Heart right ventricle (tissue), 16 donors: ENCODE results near the gene CASR. TPM values are rescaled to one million over a fixed set of nuclear protein-coding genes. Genes with fewer than 3 reads are reported as not detected.
"Not testable (repeated sequence)": the region's sequence is repeated elsewhere in the genome, so short reads cannot be mapped to it uniquely, and the experiment has no call there.

Experiments used
- ATAC-seq, 8 donors: fragments of 200-7000 bp; cut with Tn5 transposase; one replicate each; pipeline ENCODE4 v1.9.1; 2020; ENCODE audit warnings: mild to moderate bottlenecking in 8 of 8, moderate library complexity in 8 of 8, moderate number of reproducible peaks in 1 of 8
- DNase-seq, 2 donors: peaks; one replicate each; pipeline ENCODE4 v3.0.0-alpha.2; 2020
- H3K27ac ChIP-seq, 10 donors: fragments of 200-600 bp; sonication (generic) in 2 of 10; one replicate each; pipeline versions ENCODE4 v1.5.0 to v1.8.0; 2020 to 2022; ENCODE audit warnings: mild to moderate bottlenecking in 3 of 10
- H3K27me3 ChIP-seq, 7 donors: fragments of 200-600 bp; one replicate each; pipeline ENCODE4 v1.8.0; 2021 to 2022; ENCODE audit warnings: mild to moderate bottlenecking in 2 of 7
- H3K36me3 ChIP-seq, 9 donors: fragments of 200-600 bp; sonication (generic) in 1 of 9; one replicate each; pipeline versions ENCODE4 v1.5.0 to v1.8.0; 2020 to 2022; ENCODE audit warnings: mild to moderate bottlenecking in 2 of 9
- H3K4me1 ChIP-seq, 9 donors: fragments of 200-600 bp; sonication (generic) in 1 of 9; one replicate each; pipeline versions ENCODE4 v1.5.0 to v1.8.0; 2020 to 2022; ENCODE audit warnings: mild to moderate bottlenecking in 4 of 9
- H3K4me3 ChIP-seq, 10 donors: fragments of 200-600 bp; sonication (generic) in 2 of 10; one replicate each; pipeline versions ENCODE4 v1.5.0 to v1.8.0; 2020 to 2022; ENCODE audit warnings: mild to moderate bottlenecking in 7 of 10, moderate library complexity in 2 of 10
- H3K9me3 ChIP-seq, 11 donors: fragments of 200-600 bp in 10 of 11; sonication (generic) in 2 of 11; one replicate each; pipeline versions ENCODE4 v1.5.0 to v1.8.0; 2013 to 2022; ENCODE audit warnings: mild to moderate bottlenecking in 2 of 11, control low read depth in 1 of 11, moderate library complexity in 1 of 11
- CTCF ChIP-seq, 9 donors: fragments of 200-600 bp; sonication (generic) in 2 of 9; IDR thresholded peaks; one replicate each; pipeline versions ENCODE4 v1.5.0 to v1.8.0; 2021 to 2022; ENCODE audit warnings: antibody characterized with exemption in 9 of 9, mild to moderate bottlenecking in 5 of 9, moderate library complexity in 1 of 9
- whole genome bisulfite sequencing, 2 donors: extraction: QIAGEN DNeasy Blood & Tissue Kit; methylation state at CpG; one replicate each; pipeline ENCODE4 v1.1.7; 2013; ENCODE audit warnings: inconsistent platforms in 1 of 2; 5-methylcytosine and 5-hydroxymethylcytosine counted together
- intact Hi-C, 10 donors: fragments of 100-400 bp; cut with DNase I; formaldehyde crosslinking; loops; one replicate each; pipeline versions ENCODE4 v1.11.1 to v1.14.2; 2022
- polyA plus RNA-seq, 2 donors: library from polyadenylated mRNA; stranded (reverse); fragments of 200-250 nt; gene quantifications; one replicate each; pipeline ENCODE4 v1.2.3, GENCODE V29; 2013
- total RNA-seq, 10 donors: library from RNA; stranded (reverse); fragmentation: NEBNext Ultra II Directional in 3 of 10; extraction: Animal tissue kit (Norgen Biotek cat#: 25700) in 3 of 10; gene quantifications; one replicate each; pipeline versions ENCODE4 v1.2.1 to v1.2.4, GENCODE V29; 2021 to 2023
- donor health status: Arrhythmogenic right ventricular cardiomyopathy.
- donor health status: ischemic (EF 13 %, LVEDD 7.1; RV severe dilation, severe dysfunction).
- donor health status: healthy with polysubstance abuse.
- donor health status: DM: no; HTN: yes; CAD: no.
- donor health status: DM: no; HTN: no; CAD: no.
- donor health status: ischemic (EF 25% LVEDD 6.9; RV normal size, moderate dysfunction).
- donor health status: ischemic (EF 25% LVEDD 5.7; RV mildly dilated, moderate dysfunction).
- donor health status: healthy.
- donor health status: DM: yes; HTN: yes; CAD: no.
- donor health status: Ischemic cardiomyopathy.
- donor health status: ischemic (EF 35%, LVEDD 5.7; RV mildly dilated, moderate dysfunction).
- donor health status: nonischemic (EF 11% LVEDD 7.7; RV severe dilation, severe dysfunction).
- donor health status: DM: yes; HTN: yes; CAD: no.
- donor health status: PGD.
- donor health status: ischemic (EF 29% LVEDD 5.4; RV normal size, mild dysfunction).
- donor health status: nonischemic (EF 23%, LVEDD 6.1; RV moderate dilation, normal function).

Gene CASR
- total and polyA plus RNA-seq, 12 donors = not detected

- no peak overlapping the region for H3K4me3 ChIP-seq
- peaks cover 0 to 3% (median 0%) of the 10 kb centered on the region in 7 donors for H3K27me3 ChIP-seq
- intact Hi-C loops = no loop called here
Measured at GRCh38 chr3:122167630-122168029, 15.8 kb upstream of the CASR start.

GRCh38 chr3:122168044-122168443 lies 15.4 kb upstream of the CASR start:
- WGBS, 2 donors = 78% methylated on average over 3 of the region's 3 CpGs
- H3K27me3 ChIP-seq = peaks cover 0 to 3% (median 0%) of the 10 kb centered on the region in 7 donors
- H3K27ac ChIP-seq = no peak overlapping the region
- ATAC-seq (no peak), DNase-seq (no peak)
- intact Hi-C loops = no loop called here
- no peak for TF ChIP-seq CTCF (IDR thresholded peaks at IDR 0.05)
- no peaks in the 10 kb centered on the region for H3K4me1 ChIP-seq
- H3K4me3 ChIP-seq = no peak overlapping the region
- H3K36me3 ChIP-seq = no peaks in the 10 kb centered on the region
- H3K9me3 ChIP-seq = peaks cover 0 to 17% (median 0%) of the 10 kb centered on the region in 11 donors

More at GRCh38 chr3:122167630-122168029, 15.8 kb upstream of the CASR start:
- ATAC-seq (no peak), DNase-seq (no peak)
- Histone ChIP-seq H3K36me3 (no peaks in the 10 kb centered on the region), H3K9me3 (peaks cover 0 to 13% (median 0%) of the 10 kb centered on the region in 11 donors), H3K4me1 (no peaks in the 10 kb centered on the region), H3K27ac (no peak overlapping the region)
- TF ChIP-seq CTCF (IDR thresholded peaks at IDR 0.05) = no peak

- WGBS, 2 donors = 72 to 92% methylated on average over 3 of the region's 3 CpGs
- Histone ChIP-seq H3K4me1 (no peaks in the 10 kb centered on the region), H3K9me3 (peaks cover 0 to 22% (median 2%) of the 10 kb centered on the region in 11 donors), H3K36me3 (no peaks in the 10 kb centered on the region), H3K27me3 (peaks cover 0 to 3% (median 0%) of the 10 kb centered on the region in 7 donors), H3K27ac (no peak overlapping the region), H3K4me3 (no peak overlapping the region)
- no peak for TF ChIP-seq CTCF (IDR thresholded peaks at IDR 0.05)
- DNase-seq (no peak), ATAC-seq (no peak)
- intact Hi-C loops = no loop called here
Measured at GRCh38 chr3:122169911-122170310, 13.6 kb upstream of the CASR start.

- WGBS, 2 donors = 93 to 96% methylated on average over 2 of the region's 2 CpGs
- ATAC-seq, H3K4me3 ChIP-seq: not testable (repeated sequence)
Measured at GRCh38 chr3:122171361-122171760, 12.1 kb upstream of the CASR start.

GRCh38 chr3:122178711-122179110 lies 4.8 kb upstream of the CASR start:
- no peak overlapping the region for H3K27ac ChIP-seq
- intact Hi-C loops = no loop called here
- no peak for ATAC-seq
- H3K4me3 ChIP-seq = no peak overlapping the region
- H3K36me3 ChIP-seq = no peaks in the 10 kb centered on the region
- H3K9me3 ChIP-seq = peaks cover 0 to 3% (median 0%) of the 10 kb centered on the region in 11 donors
- no peak for DNase-seq
- 88 to 94% methylated on average over 5 of the region's 5 CpGs for WGBS, 2 donors
- H3K4me1 ChIP-seq = peaks cover 0 to 3% (median 0%) of the 10 kb centered on the region in 9 donors
- H3K27me3 ChIP-seq = peaks cover 0 to 37% (median 25%) of the 10 kb centered on the region in 7 donors
- no peak for TF ChIP-seq CTCF (IDR thresholded peaks at IDR 0.05)

More at GRCh38 chr3:122171361-122171760, 12.1 kb upstream of the CASR start:
- H3K27me3 ChIP-seq, H3K36me3 ChIP-seq, DNase-seq, H3K27ac ChIP-seq, intact Hi-C loops, H3K4me1 ChIP-seq: not testable (repeated sequence)
- peaks cover 0 to 22% (median 2%) of the 10 kb centered on the region in 11 donors for H3K9me3 ChIP-seq
